Endothelial cell of umbilical vein (primary cell): ENCODE results near the gene FBXL17. TPM values are rescaled to one million over a fixed set of nuclear protein-coding genes. Genes with fewer than 3 reads are reported as not detected.

Experiments
- BruUV-seq: library from RNA; stranded (reverse); fragments of 400-500 nt; replicated peaks from 2 replicates; lab custom pipeline; 2021; lab: Mats Ljungman, UMichigan
- CTCF ChIA-PET: fragments of 300-600, 350-600 bp; sonication (Branson Sonifier 250); formaldehyde crosslinking; loops from one replicate; lab custom pipeline; 2021; ENCODE audit warnings: antibody characterized with exemption, inconsistent platforms; lab: Charles Lee
- POLR2A ChIA-PET: fragments of 300-600, 350-600 bp; sonication (Branson Sonifier 250); formaldehyde crosslinking; loops from one replicate; lab custom pipeline; 2021; ENCODE audit warnings: antibody characterized with exemption, inconsistent platforms; lab: Charles Lee
- DNase-seq: peaks from one replicate; pipeline ENCODE4 v3.0.0-alpha.2; 2011; ENCODE audit warnings: low read depth, low spot score
- FAIRE-seq: peaks from 2 replicates; lab custom pipeline; 2011; peaks lifted over from hg19 to GRCh38; lab: Jason Lieb, UNC
- H2AFZ ChIP-seq: 2 replicates; pipeline ENCODE4 v1.6.0; 2012; ENCODE audit warnings: low read depth, low read length, control low read depth, inconsistent platforms
- H3K27ac ChIP-seq: 2 replicates; pipeline ENCODE4 v1.5.1; 2011; ENCODE audit warnings: low read depth, mild to moderate bottlenecking, control low read depth, low read length, moderate library complexity; ENCODE audit not compliant: insufficient read depth
- H3K27me3 ChIP-seq, 2 experiments: 2 replicates each; pipeline versions ENCODE4 v1.6.0 to v1.6.1; 2011; ENCODE audit warnings: low read length in 2 of 2, mixed read lengths in 1 of 2; ENCODE audit not compliant: control insufficient read depth in 2 of 2, insufficient read depth in 2 of 2
- H3K36me3 ChIP-seq, 2 experiments: 2 replicates in 1 of 2; 3 replicates in 1 of 2; pipeline ENCODE4 v1.5.1; 2011; ENCODE audit warnings: low read length in 2 of 2, mild to moderate bottlenecking in 1 of 2, moderate library complexity in 1 of 2; ENCODE audit not compliant: control insufficient read depth in 2 of 2, insufficient read depth in 2 of 2; ENCODE audit errors: extremely low read depth in 1 of 2
- H3K4me1 ChIP-seq: 3 replicates; pipeline ENCODE4 v1.5.1; 2011; ENCODE audit warnings: mild to moderate bottlenecking, low read length; ENCODE audit not compliant: control insufficient read depth, insufficient read depth; ENCODE audit errors: extremely low read depth
- H3K4me2 ChIP-seq: 2 replicates; pipeline ENCODE4 v1.6.1; 2011; ENCODE audit warnings: low read length, control low read depth, mixed read lengths; ENCODE audit not compliant: insufficient read depth
- H3K4me3 ChIP-seq, 3 experiments: fragments of 200-600 bp in 1 of 3; sonication (generic), shearing (Covaris generic) in 1 of 3; replicated peaks in 1 of 3; 2 replicates each; pipeline ENCODE4 v1.5.1; 2011 to 2016; ENCODE audit warnings: control low read depth in 3 of 3, low read length in 3 of 3, mild to moderate bottlenecking in 2 of 3, inconsistent platforms in 1 of 3, low read depth in 1 of 3, moderate library complexity in 1 of 3; ENCODE audit not compliant: insufficient read depth in 1 of 3
- H3K79me2 ChIP-seq: 2 replicates; pipeline ENCODE4 v1.6.0; 2012; ENCODE audit warnings: low read length, inconsistent platforms; ENCODE audit not compliant: control insufficient read depth, insufficient read depth
- H3K9ac ChIP-seq: replicated peaks from 2 replicates; pipeline ENCODE3; 2011; ENCODE audit warnings: low read length, control low read depth; ENCODE audit not compliant: insufficient read depth; ENCODE audit errors: extremely low read depth
- H3K9me1 ChIP-seq: replicated peaks from 3 replicates; pipeline ENCODE4 v1.6.0; 2011; ENCODE audit warnings: mild to moderate bottlenecking, low read length; ENCODE audit not compliant: control insufficient read depth, insufficient read depth; ENCODE audit errors: extremely low read depth
- H3K9me3 ChIP-seq: replicated peaks from 2 replicates; pipeline ENCODE4 v1.5.1; 2012; ENCODE audit warnings: low read length, inconsistent platforms; ENCODE audit not compliant: control insufficient read depth, insufficient read depth
- H4K20me1 ChIP-seq: replicated peaks from 2 replicates; pipeline ENCODE3; 2011; ENCODE audit warnings: mild to moderate bottlenecking, low read length; ENCODE audit not compliant: control insufficient read depth, insufficient read depth; ENCODE audit errors: extremely low read depth
- EZH2 ChIP-seq: IDR thresholded peaks from 2 replicates; pipeline ENCODE4 v1.6.1; 2012; ENCODE audit warnings: borderline replicate concordance, low read depth, mild to moderate bottlenecking, moderate library complexity, low read length, inconsistent platforms; ENCODE audit not compliant: severe bottlenecking
- FOS ChIP-seq: IDR thresholded peaks from 2 replicates; pipeline ENCODE4 v1.6.1; 2011; ENCODE audit warnings: mild to moderate bottlenecking, low read length, moderate library complexity, borderline replicate concordance; ENCODE audit not compliant: insufficient read depth
- GATA2 ChIP-seq: IDR thresholded peaks from 2 replicates; pipeline ENCODE4 v1.7.0; 2011; ENCODE audit warnings: low read depth, mild to moderate bottlenecking, moderate library complexity, mixed read lengths, low read length; ENCODE audit not compliant: insufficient read length, insufficient read depth
- JUN ChIP-seq: IDR thresholded peaks from 2 replicates; pipeline ENCODE4 v1.6.1; 2011; ENCODE audit warnings: borderline replicate concordance, low read depth; ENCODE audit not compliant: insufficient read length, insufficient read depth
- MAX ChIP-seq: IDR thresholded peaks from 2 replicates; pipeline ENCODE4 v1.6.1; 2011; ENCODE audit not compliant: insufficient read depth, insufficient read length
- MYC ChIP-seq: IDR thresholded peaks from one replicate; pipeline ENCODE4 v1.6.1; 2011; ENCODE audit warnings: mild to moderate bottlenecking, low read depth, low read length
- POLR2A ChIP-seq: IDR thresholded peaks from 2 replicates; pipeline ENCODE4 v1.6.1; 2012; ENCODE audit warnings: low read depth, mild to moderate bottlenecking, control low read depth, low read length
- POLR2AphosphoS5 ChIP-seq: IDR thresholded peaks from 2 replicates; pipeline ENCODE4 v1.6.1; 2012; ENCODE audit warnings: low read depth, mild to moderate bottlenecking, control low read depth, low read length, moderate library complexity; ENCODE audit not compliant: insufficient read depth
- dilution Hi-C: fragments of 300-500 bp; cut with MboI; formaldehyde crosslinking; loops from one replicate; pipeline ENCODE4 v1.15.0; 2019; ENCODE audit warnings: low sequenced_read_pairs; ENCODE audit not compliant: extremely low pct_ligation_motif_present
- intact Hi-C: fragments of 100-400 bp; cut with micrococcal nuclease; formaldehyde crosslinking; loops from one replicate; pipeline ENCODE4 v1.10.0; 2022
- polyA plus RNA-seq, 4 experiments: library from polyadenylated mRNA; depleted of rRNA in 3 of 4; stranded (reverse) in 3 of 4; unstranded in 1 of 4; fragments of >200 nt; gene quantifications; 2 replicates each; pipeline versions ENCODE4 v1.2.1 to v1.2.3, GENCODE V29; 2011 to 2012; ENCODE audit warnings: missing spikeins in 1 of 4
- total RNA-seq: library from RNA; stranded (reverse); gene quantifications from 2 replicates; pipeline ENCODE4 v1.2.3, GENCODE V29; 2021
- TF ChIP-seq, protein P1 (sequence below), 2 donors: IDR thresholded peaks; 1 replicate in 1 of 2; 2 replicates in 1 of 2; pipeline ENCODE4 v1.5.1; 2011; ENCODE audit warnings: low read length in 2 of 2, mild to moderate bottlenecking in 2 of 2, moderate library complexity in 2 of 2, control low read depth in 1 of 2, inconsistent platforms in 1 of 2, low read depth in 1 of 2; ENCODE audit not compliant: insufficient read depth in 1 of 2; ENCODE audit errors: extremely low read depth in 1 of 2

Gene FBXL17
- total and polyA plus RNA-seq, 2 donors (not counting 3 experiments of a cell fraction or from before 2014, with no cell fraction given): 2.7 to 8.8 TPM

DNA sequence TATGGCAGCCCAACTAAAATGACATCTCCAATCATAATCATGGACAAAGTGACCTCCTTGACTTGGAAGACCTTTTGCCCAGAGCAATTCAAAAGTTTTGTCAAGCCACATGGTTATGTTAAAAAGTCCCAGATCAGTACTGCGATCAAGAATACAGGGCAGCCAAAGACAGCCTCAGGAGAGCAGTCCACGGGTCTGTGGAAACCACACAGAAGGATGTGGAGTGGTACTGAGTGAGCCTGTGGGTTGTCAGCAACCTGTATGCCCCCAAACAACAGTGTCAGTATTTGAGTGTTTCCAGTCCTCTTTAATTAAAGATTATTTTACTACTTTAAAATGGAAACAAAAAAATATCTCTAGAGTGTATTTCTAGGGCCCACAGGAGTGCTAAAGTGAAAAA, 365.8 kb downstream of the FBXL17 start:
- H3K9me3 ChIP-seq: no peaks in the 10 kb centered on the region
- H3K27ac ChIP-seq: no peak overlapping the region
- H3K36me3 ChIP-seq: no peaks in the 10 kb centered on the region
- H3K9me1 ChIP-seq: no peaks in the 10 kb centered on the region
- BruUV-seq: no TSS peak
- ChIA-PET POLR2A (no interaction called here), CTCF (no interaction called here)
- no peaks in the 10 kb centered on the region for H4K20me1 ChIP-seq
- TF ChIP-seq JUN (no peak), POLR2A (no peak), MYC (no peak), FOS (no peak), MAX (no peak)
- TF ChIP-seq, protein P1, sequence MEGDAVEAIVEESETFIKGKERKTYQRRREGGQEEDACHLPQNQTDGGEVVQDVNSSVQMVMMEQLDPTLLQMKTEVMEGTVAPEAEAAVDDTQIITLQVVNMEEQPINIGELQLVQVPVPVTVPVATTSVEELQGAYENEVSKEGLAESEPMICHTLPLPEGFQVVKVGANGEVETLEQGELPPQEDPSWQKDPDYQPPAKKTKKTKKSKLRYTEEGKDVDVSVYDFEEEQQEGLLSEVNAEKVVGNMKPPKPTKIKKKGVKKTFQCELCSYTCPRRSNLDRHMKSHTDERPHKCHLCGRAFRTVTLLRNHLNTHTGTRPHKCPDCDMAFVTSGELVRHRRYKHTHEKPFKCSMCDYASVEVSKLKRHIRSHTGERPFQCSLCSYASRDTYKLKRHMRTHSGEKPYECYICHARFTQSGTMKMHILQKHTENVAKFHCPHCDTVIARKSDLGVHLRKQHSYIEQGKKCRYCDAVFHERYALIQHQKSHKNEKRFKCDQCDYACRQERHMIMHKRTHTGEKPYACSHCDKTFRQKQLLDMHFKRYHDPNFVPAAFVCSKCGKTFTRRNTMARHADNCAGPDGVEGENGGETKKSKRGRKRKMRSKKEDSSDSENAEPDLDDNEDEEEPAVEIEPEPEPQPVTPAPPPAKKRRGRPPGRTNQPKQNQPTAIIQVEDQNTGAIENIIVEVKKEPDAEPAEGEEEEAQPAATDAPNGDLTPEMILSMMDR (IDR thresholded peaks at IDR 0.05; ENCODE audit: extremely low read depth in 1 of 2, insufficient read depth in 1 of 2, low read depth in 1 of 2, low read length in 2 of 2): no peak
- FAIRE-seq: no peak
- no peak for DNase-seq
- intact Hi-C loops: no loop called here
- dilution Hi-C loops: no loop called here
- no peak overlapping the region for H3K4me2 ChIP-seq
- H3K4me1 ChIP-seq: no peaks in the 10 kb centered on the region
- no peak overlapping the region for H3K4me3 ChIP-seq
- H3K27me3 ChIP-seq: no peaks in the 10 kb centered on the region
- H3K9ac ChIP-seq: no peak overlapping the region
- no peaks in the 10 kb centered on the region for H3K79me2 ChIP-seq
- no peak overlapping the region for H2AFZ ChIP-seq

DNA sequence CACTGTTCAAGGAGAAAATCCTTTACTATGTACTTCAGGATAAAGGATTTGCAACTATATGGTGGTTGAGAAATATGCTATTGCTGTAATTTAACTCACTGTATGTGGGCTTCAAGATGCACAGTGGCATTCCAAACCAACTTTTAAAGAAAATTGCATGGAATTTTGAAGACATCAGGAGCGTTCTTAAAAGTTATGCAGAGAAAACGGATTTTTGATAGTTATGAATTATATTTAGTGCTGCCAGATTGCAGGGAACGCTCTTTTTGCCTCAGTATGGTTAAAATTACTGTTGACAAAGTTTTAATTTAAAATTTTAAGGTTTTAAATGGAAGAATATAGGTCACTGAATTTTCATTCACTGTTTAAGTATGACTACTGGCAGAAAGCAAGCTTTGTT, 375.1 kb downstream of the FBXL17 start:
- no TSS peak for BruUV-seq
- dilution Hi-C loops (no loop called here), intact Hi-C loops (no loop called here)
- H3K4me3 ChIP-seq: no peak overlapping the region
- no peaks in the 10 kb centered on the region for H4K20me1 ChIP-seq
- no peaks in the 10 kb centered on the region for H3K9me3 ChIP-seq
- no peak for TF ChIP-seq JUN
- no peak for TF ChIP-seq POLR2AphosphoS5
- no peak for TF ChIP-seq MAX
- TF ChIP-seq GATA2: no peak
- no peak for TF ChIP-seq EZH2
- TF ChIP-seq MYC: no peak
- no peak for TF ChIP-seq FOS
- TF ChIP-seq, protein P1 (IDR thresholded peaks at IDR 0.05; ENCODE audit: extremely low read depth in 1 of 2, insufficient read depth in 1 of 2, low read depth in 1 of 2, low read length in 2 of 2): no peak
- TF ChIP-seq POLR2A: no peak
- no peaks in the 10 kb centered on the region for H3K27me3 ChIP-seq
- peaks cover 2% of the 10 kb centered on the region for H3K4me1 ChIP-seq
- no peak overlapping the region for H3K4me2 ChIP-seq
- no peaks in the 10 kb centered on the region for H3K36me3 ChIP-seq
- H3K9me1 ChIP-seq: no peaks in the 10 kb centered on the region
- no peak overlapping the region for H3K27ac ChIP-seq
- CTCF ChIA-PET: no interaction called here
- FAIRE-seq: no peak
- no peak overlapping the region for H3K9ac ChIP-seq
- no peaks in the 10 kb centered on the region for H3K79me2 ChIP-seq
- no peak for DNase-seq
- H2AFZ ChIP-seq: no peak overlapping the region
- POLR2A ChIA-PET: no interaction called here
